ENCODE results near the gene MAPK10. TPM values are rescaled to one million over a fixed set of nuclear protein-coding genes. Genes with fewer than 3 reads are reported as not detected.

Gene MAPK10
- total and polyA plus RNA-seq, 2 of the 8 experiments (the other 6 are each of a cell fraction or from before 2014, with no cell fraction given), result 2.5 to 3.1 TPM

DNA sequence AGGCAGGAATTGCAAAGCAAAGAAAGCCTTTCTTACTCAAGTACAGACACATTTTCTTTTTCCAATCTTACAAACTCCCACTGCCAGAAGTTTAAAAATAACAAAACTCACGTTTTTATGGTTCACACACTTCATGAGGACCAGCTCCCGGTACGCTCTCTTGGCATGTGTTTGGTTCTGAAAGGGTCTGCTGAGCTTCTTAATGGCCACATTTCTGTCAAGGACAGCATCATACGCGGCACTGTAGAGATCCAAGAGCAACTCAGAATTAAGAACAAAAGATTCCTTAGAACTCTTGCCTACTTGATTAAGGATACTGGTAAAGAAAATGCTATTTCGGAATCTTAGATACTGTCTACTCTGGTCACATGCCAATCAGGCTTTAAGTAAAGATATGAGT, 252.7 kb downstream of the MAPK10 start:
- Histone ChIP-seq H3K9me3 (ENCODE audit: insufficient read depth in 2 of 2, low read depth in 1 of 2, low read length in 1 of 2) (no peaks in the 10 kb centered on the region), H2AK5ac (ENCODE audit: low read depth, low read length) (no peak overlapping the region), H2BK120ac (replicated peaks; ENCODE audit: low read depth, low read length) (no peak overlapping the region), H3K27ac (ENCODE audit: low read depth, low read length) (no peak overlapping the region), H3K9ac (replicated peaks in 1 of 4; ENCODE audit: extremely low read depth in 1 of 4, low read depth in 3 of 4, low read length in 3 of 4) (no peak overlapping the region), H3K79me2 (ENCODE audit: control insufficient read depth in 1 of 2, insufficient read depth in 2 of 2, low read length in 2 of 2) (no peaks in the 10 kb centered on the region), H4K5ac (ENCODE audit: insufficient read length, low read depth, low read length) (no peak overlapping the region), H4K91ac (replicated peaks; ENCODE audit: insufficient read length, low read length) (no peak overlapping the region), H2BK5ac (ENCODE audit: low read depth, low read length) (no peak overlapping the region), H2BK15ac (ENCODE audit: low read length) (no peak overlapping the region), H3K23me2 (ENCODE audit: low read depth, low read length) (no peaks in the 10 kb centered on the region; the same call in 1 of the 2 replicates), H4K8ac (ENCODE audit: extremely low read depth, insufficient read depth, low read length) (no peak overlapping the region), H3K4me3 (ENCODE audit: extremely low read depth in 1 of 4, insufficient read depth in 2 of 4, low read depth in 3 of 4, low read length in 4 of 4) (no peak overlapping the region), H3K4ac (replicated peaks; ENCODE audit: insufficient read length, low read depth, low read length) (no peak overlapping the region), H3K18ac (ENCODE audit: extremely low read depth, low read length) (no peak overlapping the region), H2BK20ac (ENCODE audit: low read length) (no peak overlapping the region), H3K23ac (ENCODE audit: insufficient read length) (no peak overlapping the region), H3K27me3 (replicated peaks in 1 of 4; ENCODE audit: control insufficient read depth in 3 of 4, extremely low read depth in 1 of 4, insufficient read depth in 3 of 4, low read length in 3 of 4) (no peaks in the 10 kb centered on the region), H2BK12ac (ENCODE audit: low read depth, low read length) (no peak overlapping the region), H3K14ac (ENCODE audit: insufficient read length) (no peak overlapping the region), H3K56ac (replicated peaks; ENCODE audit: insufficient read length, low read depth, low read length) (no peak overlapping the region), H3K79me1 (ENCODE audit: low read depth, low read length) (no peaks in the 10 kb centered on the region), H3K4me1 (replicated peaks in 1 of 4; ENCODE audit: control insufficient read depth in 3 of 4, insufficient read depth in 4 of 4, low read length in 3 of 4) (0 out of 7 replicates have a peak, but pooled peaks cover 0 to 3% (median 0%) of the 10 kb centered on the region in 4 experiments), H3K36me3 (ENCODE audit: control insufficient read depth in 2 of 4, insufficient read depth in 4 of 4, low read length in 3 of 4) (no peaks in the 10 kb centered on the region), H4K20me1 (replicated peaks in 1 of 2; ENCODE audit: control insufficient read depth in 1 of 2, insufficient read depth in 2 of 2, low read length in 2 of 2) (no peaks in the 10 kb centered on the region), H3K4me2 (ENCODE audit: insufficient read depth in 1 of 2, low read depth in 2 of 2, low read length in 2 of 2) (no peak overlapping the region), H2AFZ (ENCODE audit: low read length) (no peak overlapping the region)
- no peak for DNase-seq (ENCODE audit: low read depth in 1 of 2, low spot score in 2 of 2)
- no peak for FAIRE-seq
- POLR2A ChIA-PET (ENCODE audit: partially characterized antibody), result no interaction called here
- TF ChIP-seq YY1 (IDR thresholded peaks at IDR 0.05; ENCODE audit: low read depth, low read length) (no peak), SP2 (IDR thresholded peaks at IDR 0.05; ENCODE audit: low read length) (no peak), CTBP2 (IDR thresholded peaks at IDR 0.05; ENCODE audit: borderline replicate concordance, insufficient read depth, insufficient read length, low read length) (no peak), TEAD4 (IDR thresholded peaks at IDR 0.05; ENCODE audit: low read depth, low read length) (no peak), SIN3A (conservative IDR thresholded peaks at IDR 0.05 in 1 of 2, IDR thresholded peaks at IDR 0.05 in 1 of 2; ENCODE audit: low read depth in 1 of 2, low read length in 2 of 2) (no peak)
- CTCF ChIA-PET (ENCODE audit: partially characterized antibody), result interaction anchor here (0.6 to 1.3 kb wide), 4 partner anchors 12 to 926 kb away, joined by 3 read pairs; no protein-coding TSS in a partner anchor
- 85% methylated on average over 6 of the region's 6 CpGs; no CpG with 5 or more reads in 1 of the 2 experiments for WGBS, 2 experiments (ENCODE audit: extremely low coverage in 1 of 2, insufficient coverage in 1 of 2, insufficient read length in 1 of 2, insufficient replicate concordance in 2 of 2, low coverage in 1 of 2, low lambda C conversion rate in 2 of 2, missing lambda C conversion rate in 1 of 2)
